ENCODE data around the gene KIAA1671. TPM values are rescaled to one million over a fixed set of nuclear protein-coding genes. Genes with fewer than 3 reads are reported as not detected.

The KIAA1671 gene
- total and polyA plus RNA-seq, 2 of the 13 experiments (the other 11 are each of a cell fraction or from before 2014, with no cell fraction given): 13.5 to 13.6 TPM

DNA sequence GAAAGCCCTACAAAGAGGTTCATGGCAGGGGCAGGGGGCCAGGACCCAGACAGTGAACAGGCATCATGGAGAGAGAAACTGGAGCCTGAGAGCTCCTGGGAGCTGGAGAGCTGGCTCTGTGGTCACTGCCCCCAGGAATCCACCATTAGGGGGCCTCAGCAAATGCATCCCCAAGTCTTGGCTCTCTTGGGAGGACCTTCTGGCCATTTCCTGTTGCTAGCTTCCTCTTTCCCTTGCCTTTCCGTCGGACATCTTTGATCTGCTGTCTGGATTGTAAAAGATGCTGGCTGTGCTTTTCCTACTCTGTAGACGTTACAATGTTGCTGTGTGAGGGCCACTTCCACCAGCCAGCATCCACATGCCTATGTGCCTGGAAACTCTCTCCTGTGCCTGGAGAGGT, 259.8 kb downstream of the KIAA1671 start:
- TF ChIP-seq YY1 (IDR thresholded peaks at IDR 0.05; ENCODE audit: insufficient read depth, insufficient replicate concordance, low read depth, low read length): peak; percentile 35
- TF ChIP-seq, protein P1, sequence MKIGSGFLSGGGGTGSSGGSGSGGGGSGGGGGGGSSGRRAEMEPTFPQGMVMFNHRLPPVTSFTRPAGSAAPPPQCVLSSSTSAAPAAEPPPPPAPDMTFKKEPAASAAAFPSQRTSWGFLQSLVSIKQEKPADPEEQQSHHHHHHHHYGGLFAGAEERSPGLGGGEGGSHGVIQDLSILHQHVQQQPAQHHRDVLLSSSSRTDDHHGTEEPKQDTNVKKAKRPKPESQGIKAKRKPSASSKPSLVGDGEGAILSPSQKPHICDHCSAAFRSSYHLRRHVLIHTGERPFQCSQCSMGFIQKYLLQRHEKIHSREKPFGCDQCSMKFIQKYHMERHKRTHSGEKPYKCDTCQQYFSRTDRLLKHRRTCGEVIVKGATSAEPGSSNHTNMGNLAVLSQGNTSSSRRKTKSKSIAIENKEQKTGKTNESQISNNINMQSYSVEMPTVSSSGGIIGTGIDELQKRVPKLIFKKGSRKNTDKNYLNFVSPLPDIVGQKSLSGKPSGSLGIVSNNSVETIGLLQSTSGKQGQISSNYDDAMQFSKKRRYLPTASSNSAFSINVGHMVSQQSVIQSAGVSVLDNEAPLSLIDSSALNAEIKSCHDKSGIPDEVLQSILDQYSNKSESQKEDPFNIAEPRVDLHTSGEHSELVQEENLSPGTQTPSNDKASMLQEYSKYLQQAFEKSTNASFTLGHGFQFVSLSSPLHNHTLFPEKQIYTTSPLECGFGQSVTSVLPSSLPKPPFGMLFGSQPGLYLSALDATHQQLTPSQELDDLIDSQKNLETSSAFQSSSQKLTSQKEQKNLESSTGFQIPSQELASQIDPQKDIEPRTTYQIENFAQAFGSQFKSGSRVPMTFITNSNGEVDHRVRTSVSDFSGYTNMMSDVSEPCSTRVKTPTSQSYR (CRISPR knock-in tag; IDR thresholded peaks at IDR 0.05; ENCODE audit: borderline replicate concordance): no peak
- no peak for TF ChIP-seq TRIM24 (CRISPR knock-in tag; IDR thresholded peaks at IDR 0.05)
- peak; percentile 36; the same call in 1 of the 2 replicates for TF ChIP-seq GABPA (IDR thresholded peaks at IDR 0.05; ENCODE audit: low read depth, low read length)
- peak; percentile 77 for TF ChIP-seq GABPA (CRISPR knock-in tag; IDR thresholded peaks at IDR 0.05; ENCODE audit: low read depth)
- TF ChIP-seq, protein P2, sequence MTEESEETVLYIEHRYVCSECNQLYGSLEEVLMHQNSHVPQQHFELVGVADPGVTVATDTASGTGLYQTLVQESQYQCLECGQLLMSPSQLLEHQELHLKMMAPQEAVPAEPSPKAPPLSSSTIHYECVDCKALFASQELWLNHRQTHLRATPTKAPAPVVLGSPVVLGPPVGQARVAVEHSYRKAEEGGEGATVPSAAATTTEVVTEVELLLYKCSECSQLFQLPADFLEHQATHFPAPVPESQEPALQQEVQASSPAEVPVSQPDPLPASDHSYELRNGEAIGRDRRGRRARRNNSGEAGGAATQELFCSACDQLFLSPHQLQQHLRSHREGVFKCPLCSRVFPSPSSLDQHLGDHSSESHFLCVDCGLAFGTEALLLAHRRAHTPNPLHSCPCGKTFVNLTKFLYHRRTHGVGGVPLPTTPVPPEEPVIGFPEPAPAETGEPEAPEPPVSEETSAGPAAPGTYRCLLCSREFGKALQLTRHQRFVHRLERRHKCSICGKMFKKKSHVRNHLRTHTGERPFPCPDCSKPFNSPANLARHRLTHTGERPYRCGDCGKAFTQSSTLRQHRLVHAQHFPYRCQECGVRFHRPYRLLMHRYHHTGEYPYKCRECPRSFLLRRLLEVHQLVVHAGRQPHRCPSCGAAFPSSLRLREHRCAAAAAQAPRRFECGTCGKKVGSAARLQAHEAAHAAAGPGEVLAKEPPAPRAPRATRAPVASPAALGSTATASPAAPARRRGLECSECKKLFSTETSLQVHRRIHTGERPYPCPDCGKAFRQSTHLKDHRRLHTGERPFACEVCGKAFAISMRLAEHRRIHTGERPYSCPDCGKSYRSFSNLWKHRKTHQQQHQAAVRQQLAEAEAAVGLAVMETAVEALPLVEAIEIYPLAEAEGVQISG (CRISPR knock-in tag; IDR thresholded peaks at IDR 0.05): peak; percentile 96
- no peak for TF ChIP-seq RFX5 (IDR thresholded peaks at IDR 0.05; ENCODE audit: low read depth, low read length)
- TF ChIP-seq, protein P3, sequence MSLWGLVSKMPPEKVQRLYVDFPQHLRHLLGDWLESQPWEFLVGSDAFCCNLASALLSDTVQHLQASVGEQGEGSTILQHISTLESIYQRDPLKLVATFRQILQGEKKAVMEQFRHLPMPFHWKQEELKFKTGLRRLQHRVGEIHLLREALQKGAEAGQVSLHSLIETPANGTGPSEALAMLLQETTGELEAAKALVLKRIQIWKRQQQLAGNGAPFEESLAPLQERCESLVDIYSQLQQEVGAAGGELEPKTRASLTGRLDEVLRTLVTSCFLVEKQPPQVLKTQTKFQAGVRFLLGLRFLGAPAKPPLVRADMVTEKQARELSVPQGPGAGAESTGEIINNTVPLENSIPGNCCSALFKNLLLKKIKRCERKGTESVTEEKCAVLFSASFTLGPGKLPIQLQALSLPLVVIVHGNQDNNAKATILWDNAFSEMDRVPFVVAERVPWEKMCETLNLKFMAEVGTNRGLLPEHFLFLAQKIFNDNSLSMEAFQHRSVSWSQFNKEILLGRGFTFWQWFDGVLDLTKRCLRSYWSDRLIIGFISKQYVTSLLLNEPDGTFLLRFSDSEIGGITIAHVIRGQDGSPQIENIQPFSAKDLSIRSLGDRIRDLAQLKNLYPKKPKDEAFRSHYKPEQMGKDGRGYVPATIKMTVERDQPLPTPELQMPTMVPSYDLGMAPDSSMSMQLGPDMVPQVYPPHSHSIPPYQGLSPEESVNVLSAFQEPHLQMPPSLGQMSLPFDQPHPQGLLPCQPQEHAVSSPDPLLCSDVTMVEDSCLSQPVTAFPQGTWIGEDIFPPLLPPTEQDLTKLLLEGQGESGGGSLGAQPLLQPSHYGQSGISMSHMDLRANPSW (CRISPR knock-in tag; IDR thresholded peaks at IDR 0.05; ENCODE audit: borderline replicate concordance): no peak
- no peak for TF ChIP-seq ZNF333 (CRISPR knock-in tag; IDR thresholded peaks at IDR 0.05; ENCODE audit: borderline replicate concordance)
- TF ChIP-seq MXD4 (CRISPR knock-in tag; IDR thresholded peaks at IDR 0.05): no peak
- TF ChIP-seq FOXA1 (IDR thresholded peaks at IDR 0.05): no peak
- TF ChIP-seq FOXA1 (CRISPR knock-in tag; IDR thresholded peaks at IDR 0.05): no peak
- Histone ChIP-seq H3K4me2 (ENCODE audit: low read depth, low read length) (peak overlapping the region; percentile 47), H4K20me1 (ENCODE audit: insufficient read depth, low read length) (no peaks in the 10 kb centered on the region), H3K27me3 (ENCODE audit: control insufficient read depth in 1 of 2, insufficient read depth in 2 of 2, low read length in 2 of 2) (no peaks in the 10 kb centered on the region), H2AFZ (ENCODE audit: low read length) (peak overlapping the region; percentile 27), H3K79me2 (ENCODE audit: insufficient read depth, low read length) (no peaks in the 10 kb centered on the region), H3K4me3 (replicated peaks in 1 of 3; ENCODE audit: insufficient read depth in 1 of 3, low read depth in 2 of 3, low read length in 3 of 3) (no peak overlapping the region; a peak in 1 of 6 replicates), H3K9ac (ENCODE audit: insufficient read depth, low read depth, low read length) (no peak overlapping the region), H3K36me3 (replicated peaks in 1 of 2; ENCODE audit: control insufficient read depth in 1 of 2, insufficient read depth in 2 of 2, low read length in 2 of 2) (no peaks in the 10 kb centered on the region), H3K9me3 (ENCODE audit: low read length) (no peaks in the 10 kb centered on the region), H3K4me1 (ENCODE audit: insufficient read depth, low read length) (peaks cover 22% of the 10 kb centered on the region), H3K27ac (ENCODE audit: extremely low read length, insufficient read depth, low read length) (no peak overlapping the region)
- in situ Hi-C loops (cut with HindIII; ENCODE audit: extremely low pct_ligation_motif_present, low pct_unique_long_range_greater_than_20kb): no loop called here
- intact Hi-C loops (cut with micrococcal nuclease; ENCODE audit: unreplicated experiment): no loop called here
- ChIA-PET CTCF (ENCODE audit: low intra/inter-chr PET ratio, low total read pairs) (no interaction called here), POLR2A (no interaction called here)
- ATAC-seq (peak; percentile 21; the same call in 1 of the 3 replicates), FAIRE-seq (no peak), DNase-seq (ENCODE audit: low spot score) (no peak)
- BruUV-seq (replicated peaks): no TSS peak
- 10% methylated on average over 3 of the region's 3 CpGs for WGBS (ENCODE audit: low lambda C conversion rate)
